GM12865 (cell line): ENCODE results near the gene SLC7A10.

Experiments used
- DNase-seq: peaks from one replicate; pipeline ENCODE4 v3.0.0; 2010; ENCODE audit warnings: low read depth
- H3K4me3 ChIP-seq: 2 replicates; pipeline ENCODE4 v1.5.1; 2011; ENCODE audit warnings: mild to moderate bottlenecking, low read depth, low read length, control low read depth
- CTCF ChIP-seq: IDR thresholded peaks from 2 replicates; pipeline ENCODE4 v1.5.1; 2011; ENCODE audit warnings: low read length, control low read depth, low read depth, inconsistent platforms; ENCODE audit not compliant: insufficient read depth; ENCODE audit errors: missing control alignments

Gene SLC7A10

GRCh38 chr19:33234092-33234491 lies 8.4 kb upstream of the SLC7A10 start:
- H3K4me3 ChIP-seq: no peak overlapping the region
- no peak for TF ChIP-seq CTCF
- no peak for DNase-seq

GRCh38 chr19:33233056-33233873 lies 7.6 kb upstream of the SLC7A10 start:
- TF ChIP-seq CTCF: no peak
- no peak for DNase-seq

GRCh38 chr19:33232656-33233055 lies 7.0 kb upstream of the SLC7A10 start:
- H3K4me3 ChIP-seq: no peak overlapping the region
- TF ChIP-seq CTCF: no peak
- no peak for DNase-seq

More at GRCh38 chr19:33233056-33233873, 7.6 kb upstream of the SLC7A10 start:
- H3K4me3 ChIP-seq: no peak overlapping the region

- TF ChIP-seq CTCF: no peak
- no peak for DNase-seq
- no peak overlapping the region for H3K4me3 ChIP-seq
Observed at GRCh38 chr19:33231511-33231910, 5.9 kb upstream of the SLC7A10 start.

GRCh38 chr19:33229962-33230361 lies 4.3 kb upstream of the SLC7A10 start:
- no peak for TF ChIP-seq CTCF
- H3K4me3 ChIP-seq: no peak overlapping the region
- DNase-seq: no peak

GRCh38 chr19:33227870-33228599 lies 2.4 kb upstream of the SLC7A10 start:
- H3K4me3 ChIP-seq: no peak overlapping the region
- no peak for TF ChIP-seq CTCF
- DNase-seq: no peak
